Activated B cell treated with CpG ODN at 0.5 μM for 24 hours (primary cell): Measurements from ENCODE around the gene HDAC11. TPM values are rescaled to one million over a fixed set of nuclear protein-coding genes. Genes with fewer than 3 reads are reported as not detected.
"Not testable (repeated sequence)": the region's sequence is repeated elsewhere in the genome, so short reads cannot be mapped to it uniquely, and the experiment has no call there.

Experiments used
- ATAC-seq: fragments of 200-7000 bp; cut with Tn5 transposase; one replicate; pipeline ENCODE4 v1.10.0; 2021; ENCODE audit warnings: low read depth, mild to moderate bottlenecking, moderate library complexity
- CTCF ChIA-PET: fragments of 350-600 bp; sonication (Branson Sonifier 250); formaldehyde crosslinking; loops from one replicate; lab custom pipeline; 2021; ENCODE audit warnings: antibody characterized with exemption; lab: Charles Lee
- POLR2A ChIA-PET: fragments of 350-600 bp; sonication (Branson Sonifier 250); formaldehyde crosslinking; loops from one replicate; lab custom pipeline; 2021; ENCODE audit warnings: antibody characterized with exemption; lab: Charles Lee
- DNase-seq: peaks from one replicate; pipeline ENCODE4 v3.0.0; 2022
- H3K27ac Mint-ChIP-seq: one replicate; pipeline ENCODE4 v1.8.0; 2020; ENCODE audit warnings: mixed read lengths
- H3K27me3 Mint-ChIP-seq: one replicate; pipeline ENCODE4 v1.8.0; 2021; ENCODE audit warnings: mixed read lengths
- H3K36me3 Mint-ChIP-seq: one replicate; pipeline ENCODE4 v1.8.0; 2021; ENCODE audit warnings: low read depth, mixed read lengths
- H3K4me1 Mint-ChIP-seq: one replicate; pipeline ENCODE4 v1.8.0; 2021; ENCODE audit warnings: mixed read lengths
- H3K4me3 Mint-ChIP-seq: one replicate; pipeline ENCODE4 v1.8.0; 2020; ENCODE audit warnings: mild to moderate bottlenecking, mixed read lengths
- H3K9me3 Mint-ChIP-seq: one replicate; pipeline ENCODE4 v1.8.0; 2020; ENCODE audit warnings: mixed read lengths
- CTCF ChIP-seq: fragments of 200-600 bp; IDR thresholded peaks from one replicate; pipeline ENCODE4 v1.8.0; 2022; ENCODE audit warnings: antibody characterized with exemption, mild to moderate bottlenecking
- intact Hi-C: fragments of 100-400 bp; cut with micrococcal nuclease; formaldehyde crosslinking; loops from one replicate; pipeline ENCODE4 v1.15.1; 2024
- total RNA-seq: library from RNA; stranded (reverse); gene quantifications from 2 replicates; pipeline ENCODE4 v1.2.3, GENCODE V29; 2022

HDAC11 gene
- 1.6 and 2.5 TPM in 2 replicates for total RNA-seq

- ChIA-PET CTCF (interaction anchor here (1.0 to 1.7 kb wide), 7 partner anchors 15 to 638 kb away, joined by 3 to 13 read pairs (median 5); partner anchors contain the start of gene RPL32), POLR2A (interaction anchor here (0.6 to 2.0 kb wide), 13 partner anchors 12 to 816 kb away, joined by 3 to 33 read pairs (median 3); partner anchors contain the start of genes RAF1 and RPL32)
- Mint-ChIP-seq H3K27me3 (peaks cover under 1% of the 10 kb centered on the region), H3K36me3 (peaks cover 2% of the 10 kb centered on the region), H3K4me1 (peaks cover 2% of the 10 kb centered on the region), H3K4me3 (peak within 1 kb of the TSS; percentile 90), H3K27ac (peak within 1 kb of the TSS; percentile 79), H3K9me3 (no peaks in the 10 kb centered on the region)
- peak; percentile 97 for ATAC-seq
- intact Hi-C loops, result loop anchor here (1.0 to 10.0 kb wide), 6 partner anchors 27 to 995 kb away; partner anchors contain the start of genes FBLN2, NUP210, RPL32 and TSEN2
- TF ChIP-seq CTCF, result no peak
- peak; percentile 97 for DNase-seq
Observed at GRCh38 chr3:13479582-13480339, at the start of gene HDAC11. HDAC11 (plus strand) TSS chr3:13480306; CDS start chr3:13480348, 42 bp downstream.

GRCh38 chr3:13430411-13430875 is 49.7 kb upstream of the HDAC11 start:
- H3K27me3 Mint-ChIP-seq, ATAC-seq, CTCF ChIA-PET, DNase-seq, intact Hi-C loops, H3K9me3 Mint-ChIP-seq, H3K4me1 Mint-ChIP-seq, H3K27ac Mint-ChIP-seq, H3K36me3 Mint-ChIP-seq, H3K4me3 Mint-ChIP-seq: not testable (repeated sequence)
- POLR2A ChIA-PET, result interaction anchor here (1.4 kb wide), 1 partner anchor 10 kb away, joined by 3 read pairs; the partner anchor contains the start of gene NUP210

GRCh38 chr3:13432093-13432492 is 48.0 kb upstream of the HDAC11 start:
- intact Hi-C loops, result no loop called here
- ChIA-PET POLR2A (no interaction called here), CTCF (no interaction called here)
- no peak for DNase-seq
- Mint-ChIP-seq H3K27ac (no peak overlapping the region), H3K4me1 (peaks cover 9% of the 10 kb centered on the region), H3K4me3 (no peak overlapping the region), H3K9me3 (no peaks in the 10 kb centered on the region), H3K36me3 (no peaks in the 10 kb centered on the region), H3K27me3 (no peaks in the 10 kb centered on the region)
- no peak for ATAC-seq
- no peak for TF ChIP-seq CTCF

- H3K9me3 Mint-ChIP-seq, result no peaks in the 10 kb centered on the region
- no peak overlapping the region for H3K4me3 Mint-ChIP-seq
- TF ChIP-seq CTCF, result no peak
- DNase-seq, result no peak
- ChIA-PET POLR2A (interaction anchor here (0.6 kb wide), 1 partner anchor 22 kb away, joined by 3 read pairs; no protein-coding TSS in a partner anchor), CTCF (interaction anchor here (0.6 kb wide), 1 partner anchor 12 kb away, joined by 3 read pairs; no protein-coding TSS in a partner anchor)
- no peak overlapping the region for H3K27ac Mint-ChIP-seq
- no peaks in the 10 kb centered on the region for H3K27me3 Mint-ChIP-seq
- no peaks in the 10 kb centered on the region for H3K4me1 Mint-ChIP-seq
- no peak for ATAC-seq
- intact Hi-C loops, result no loop called here
- no peaks in the 10 kb centered on the region for H3K36me3 Mint-ChIP-seq
Observed at GRCh38 chr3:13433912-13434311, 46.2 kb upstream of the HDAC11 start.

- H3K36me3 Mint-ChIP-seq, H3K4me1 Mint-ChIP-seq, ATAC-seq, H3K9me3 Mint-ChIP-seq, POLR2A ChIA-PET, H3K27ac Mint-ChIP-seq, H3K27me3 Mint-ChIP-seq, DNase-seq, intact Hi-C loops, H3K4me3 Mint-ChIP-seq: not testable (repeated sequence)
- CTCF ChIA-PET, result interaction anchor here (0.9 kb wide), 1 partner anchor 25 kb away, joined by 3 read pairs; no protein-coding TSS in a partner anchor
Observed at GRCh38 chr3:13436213-13436612, 43.9 kb upstream of the HDAC11 start.
